ENCODE data around the gene STX5. TPM values are rescaled to one million over a fixed set of nuclear protein-coding genes. Genes with fewer than 3 reads are reported as not detected.

Gene STX5
- total and polyA plus RNA-seq, 9 of the 15 experiments (the other 6 are each of a cell fraction or from before 2014, with no cell fraction given) = 2.8 to 28.6 (median 23.7) TPM

GRCh38 chr11:62860835-62861563 lies 29.1 kb upstream of the STX5 start (continued):
- TF ChIP-seq AFF1 (IDR thresholded peaks at IDR 0.05; ENCODE audit: low read depth in 1 of 2, partially characterized antibody in 2 of 2) (no peak), GTF3C2 (IDR thresholded peaks at IDR 0.05; ENCODE audit: borderline replicate concordance, extremely low read depth, insufficient read length) (no peak), FOXJ3 (CRISPR knock-in tag; IDR thresholded peaks at IDR 0.05) (no peak), ZNF23 (CRISPR knock-in tag; IDR thresholded peaks at IDR 0.05) (peak; percentile 24; the same call in 1 of the 2 replicates), ZBTB34 (CRISPR knock-in tag; IDR thresholded peaks at IDR 0.05) (no peak), ZNF274 (IDR thresholded peaks at IDR 0.05; ENCODE audit: borderline replicate concordance, low read depth, low read length) (no peak), ZNF165 (CRISPR knock-in tag; IDR thresholded peaks at IDR 0.05; ENCODE audit: borderline replicate concordance) (no peak), ZNF57 (CRISPR knock-in tag; IDR thresholded peaks at IDR 0.05) (no peak), RBBP5 (IDR thresholded peaks at IDR 0.05; ENCODE audit: borderline replicate concordance, insufficient read depth, low read length, poor library complexity, severe bottlenecking) (no peak), RFX5 (IDR thresholded peaks at IDR 0.05; ENCODE audit: low read depth, low read length) (no peak), KAT2B (IDR thresholded peaks at IDR 0.05; ENCODE audit: low read depth, low read length) (no peak), ZNF143 (CRISPR knock-in tag; IDR thresholded peaks at IDR 0.05) (no peak), NR2F6 (CRISPR knock-in tag; IDR thresholded peaks at IDR 0.05) (no peak), ZNF280A (IDR thresholded peaks at IDR 0.05; ENCODE audit: low read depth, partially characterized antibody) (no peak), KAT7 (CRISPR knock-in tag; IDR thresholded peaks at IDR 0.05; ENCODE audit: borderline replicate concordance) (no peak), CC2D1A (IDR thresholded peaks at IDR 0.05) (no peak), MAX (CRISPR knock-in tag; IDR thresholded peaks at IDR 0.05) (no peak)

All from K562 (cell line).